NCI-H510A (cell line): ENCODE results near the gene ANGPT4.
"Not testable (repeated sequence)": the region's sequence is repeated elsewhere in the genome, so short reads cannot be mapped to it uniquely, and the experiment has no call there.

Experiments used
- DNase-seq: peaks from one replicate; lab custom pipeline; 2025; lab: John Stamatoyannopoulos, UW

Gene ANGPT4

GRCh38 chr20:872855-873520 is 43.1 kb downstream of the ANGPT4 start:
- DNase-seq = no peak

GRCh38 chr20:871948-872347 is 44.2 kb downstream of the ANGPT4 start:
- no peak for DNase-seq

- DNase-seq = no peak
Measured at GRCh38 chr20:871436-871835, 44.7 kb downstream of the ANGPT4 start.

GRCh38 chr20:870758-871157 is 45.4 kb downstream of the ANGPT4 start:
- no peak for DNase-seq

GRCh38 chr20:869606-870005 is 46.5 kb downstream of the ANGPT4 start:
- DNase-seq = no peak

GRCh38 chr20:868279-868678 is 47.9 kb downstream of the ANGPT4 start:
- DNase-seq = no peak

GRCh38 chr20:865440-865839 is 50.7 kb downstream of the ANGPT4 start:
- DNase-seq = no peak

GRCh38 chr20:860891-861290 is 55.2 kb downstream of the ANGPT4 start:
- DNase-seq = no peak

- no peak for DNase-seq
Measured at GRCh38 chr20:859751-860231, 56.3 kb downstream of the ANGPT4 start.

GRCh38 chr20:858011-858410 is 58.1 kb downstream of the ANGPT4 start:
- DNase-seq = no peak

- no peak for DNase-seq
Measured at GRCh38 chr20:856361-856775, 59.8 kb downstream of the ANGPT4 start.

- DNase-seq = no peak
Measured at GRCh38 chr20:855466-856360, 60.4 kb downstream of the ANGPT4 start.

GRCh38 chr20:854601-855000 is 61.5 kb downstream of the ANGPT4 start:
- no peak for DNase-seq

GRCh38 chr20:853406-853996 is 62.6 kb downstream of the ANGPT4 start:
- no peak for DNase-seq

GRCh38 chr20:848731-849130 is 67.4 kb downstream of the ANGPT4 start:
- not testable (repeated sequence) for DNase-seq

- no peak for DNase-seq
Measured at GRCh38 chr20:848193-848592, 67.9 kb downstream of the ANGPT4 start.

GRCh38 chr20:846894-847278 is 69.2 kb downstream of the ANGPT4 start:
- DNase-seq = no peak

- no peak for DNase-seq
Measured at GRCh38 chr20:845941-846893, 69.9 kb downstream of the ANGPT4 start.

GRCh38 chr20:845226-845868 is 70.8 kb downstream of the ANGPT4 start:
- no peak for DNase-seq

- peak; percentile 95 for DNase-seq
Measured at GRCh38 chr20:844473-845225, 71.5 kb downstream of the ANGPT4 start.
